ENCODE data around the gene TXNRD1.

The TXNRD1 gene

DNA sequence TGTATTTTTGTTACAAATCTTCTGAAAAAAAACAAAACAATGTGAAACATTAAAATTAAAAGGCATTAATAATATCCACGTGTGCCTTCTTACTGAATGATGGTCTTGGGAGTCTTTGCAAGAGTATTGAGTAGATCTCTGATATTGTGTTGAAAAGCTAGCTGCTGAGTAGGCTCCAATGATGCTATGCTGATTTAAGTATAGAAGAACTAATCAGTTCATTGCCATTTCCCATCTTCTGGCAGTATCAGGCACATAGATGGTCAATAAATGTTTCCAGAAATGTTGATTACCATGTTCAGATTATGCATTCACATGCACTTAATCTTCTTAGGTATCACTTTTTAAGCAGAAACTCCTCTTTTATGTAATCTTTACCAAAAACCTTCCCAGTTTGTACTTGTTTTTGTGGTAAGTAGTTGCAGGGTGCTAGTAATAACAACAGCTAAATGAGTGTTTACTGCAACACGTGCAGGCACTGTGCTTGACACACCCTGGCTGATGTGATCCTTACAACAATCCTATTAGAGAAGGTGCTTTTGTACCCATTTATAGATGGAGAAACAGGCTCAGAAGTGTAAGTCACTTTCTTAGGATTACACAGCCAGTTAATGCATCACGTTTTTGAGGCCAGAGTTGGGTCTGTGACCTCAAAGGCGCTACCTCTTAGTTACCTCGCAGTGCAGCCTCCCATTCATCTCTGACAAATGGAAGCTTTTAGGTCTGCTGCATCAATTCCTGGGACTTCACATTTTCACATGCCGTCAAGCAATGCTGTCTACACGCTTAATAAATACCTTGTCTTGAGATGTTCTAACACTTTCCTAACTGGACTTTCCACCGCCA, 134.9 kb downstream of the TXNRD1 start:
- DNase-seq (ENCODE audit: low read depth in 2 of 2): no peak

DNA sequence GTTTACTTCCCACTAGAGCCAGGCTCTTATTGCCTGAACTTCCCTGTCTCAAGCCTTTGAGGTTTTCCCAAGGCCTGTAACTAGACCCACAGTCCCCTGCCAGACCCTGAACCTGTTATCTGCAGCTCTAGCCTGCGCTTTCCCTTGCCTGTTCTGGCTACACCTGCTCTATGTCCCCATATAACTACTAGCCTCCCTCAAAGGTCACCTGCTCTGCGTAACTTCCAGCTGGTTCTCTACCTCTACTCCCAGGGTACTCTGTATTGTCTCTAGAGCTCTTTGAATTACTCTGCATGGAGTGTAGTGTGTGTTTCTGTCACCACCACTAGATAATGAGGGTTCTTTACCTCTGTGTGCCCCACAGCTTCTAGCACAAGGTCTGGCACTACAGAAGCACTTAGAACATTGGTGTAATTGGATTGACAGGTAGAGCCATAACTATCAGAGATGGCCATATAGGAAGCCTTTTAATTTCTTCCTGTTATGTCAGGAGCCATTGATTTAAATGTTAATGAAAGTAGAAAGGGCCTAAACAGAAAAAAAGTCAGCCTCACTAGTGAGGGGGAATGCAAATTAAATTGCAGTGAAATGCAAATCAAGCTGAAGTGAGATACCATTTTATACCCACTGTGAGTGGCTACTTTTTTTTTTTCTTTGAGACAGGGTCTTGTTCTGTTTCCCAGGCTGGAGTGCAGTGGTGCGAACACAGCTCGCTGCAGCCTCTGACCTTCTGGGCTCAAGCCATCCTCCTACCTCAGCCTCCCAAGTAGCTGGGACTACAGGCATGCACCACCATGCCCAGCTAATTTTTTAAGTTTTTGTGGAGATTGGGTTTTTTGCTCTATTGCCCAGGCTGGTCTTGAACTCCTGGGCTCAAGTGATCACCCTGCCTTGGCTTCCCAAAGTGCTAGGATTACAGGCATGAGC, 135.7 kb downstream of the TXNRD1 start:
- DNase-seq (ENCODE audit: low read depth in 2 of 2): no peak

DNA sequence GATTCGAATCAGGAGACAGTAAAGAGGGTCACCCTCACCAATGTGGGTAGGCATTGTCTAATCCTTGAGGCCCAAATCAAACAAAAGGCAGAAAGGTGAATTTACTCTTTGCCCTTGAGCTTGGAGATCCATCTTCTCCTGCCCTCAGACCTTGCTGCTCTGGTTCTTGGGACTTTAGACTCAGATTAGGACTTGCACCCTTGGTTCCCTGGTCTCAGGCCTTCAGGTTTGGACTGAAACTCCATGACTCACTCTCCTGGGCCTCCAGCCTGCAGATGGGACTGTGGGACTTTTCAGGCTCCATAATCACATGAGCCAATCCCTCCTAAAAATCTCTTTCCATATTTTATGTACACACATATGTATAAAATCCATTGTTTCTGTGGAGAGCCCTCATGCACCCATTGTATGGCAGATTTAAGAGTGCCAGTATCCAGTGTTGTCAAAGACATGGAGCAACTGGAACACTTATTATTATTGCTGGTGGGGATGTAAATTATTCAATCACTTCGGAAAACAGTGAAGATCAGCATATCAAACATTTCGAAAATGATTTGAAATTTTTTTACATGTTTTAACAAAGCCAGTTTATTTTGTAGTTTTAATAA, 136.6 kb downstream of the TXNRD1 start:
- DNase-seq (ENCODE audit: low read depth in 2 of 2): no peak

DNA sequence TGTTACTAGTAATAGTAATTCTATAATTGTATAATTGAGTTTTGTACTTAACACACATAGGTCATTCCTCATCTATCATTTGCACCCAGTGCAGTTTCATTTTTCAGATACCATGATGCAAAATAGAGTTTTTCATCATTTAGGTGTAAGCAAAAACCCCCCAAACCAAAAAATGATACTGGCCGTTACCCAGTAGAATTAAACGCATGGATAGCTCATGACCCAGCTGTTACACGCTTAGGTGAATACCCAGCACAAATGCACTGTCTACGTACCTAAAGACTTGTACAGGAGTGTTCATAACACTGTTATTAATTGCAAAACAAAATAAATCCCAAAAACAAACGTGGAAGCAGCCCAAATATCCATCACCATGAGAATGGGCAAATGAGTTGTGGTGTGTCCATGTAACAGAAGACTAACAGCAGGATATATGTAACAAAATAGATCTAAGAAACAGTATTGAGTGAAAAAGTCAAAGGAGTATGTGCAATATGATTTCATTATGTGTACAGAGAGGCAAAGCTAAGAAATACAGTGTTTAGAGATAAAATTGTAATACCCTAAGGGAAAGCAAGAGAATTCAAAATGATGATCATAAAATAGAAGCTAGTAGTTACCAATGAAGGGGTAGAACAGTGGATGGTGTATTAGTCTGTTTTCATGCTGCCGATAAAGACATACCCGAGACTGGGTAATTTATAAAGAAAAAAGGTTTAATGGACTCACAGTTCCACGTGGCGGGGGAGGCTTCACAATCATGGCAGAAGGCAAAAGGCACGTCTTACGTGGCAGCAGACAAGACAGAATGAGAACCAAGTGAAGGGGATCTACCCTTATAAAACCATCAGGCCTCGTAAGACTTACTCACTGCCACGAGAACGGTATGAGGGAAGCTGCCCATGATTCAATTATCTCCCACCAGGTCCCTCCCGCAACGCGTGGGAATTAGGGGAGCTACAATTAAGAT, 137.7 kb downstream of the TXNRD1 start:
- no peak for DNase-seq (ENCODE audit: low read depth in 2 of 2)

DNA sequence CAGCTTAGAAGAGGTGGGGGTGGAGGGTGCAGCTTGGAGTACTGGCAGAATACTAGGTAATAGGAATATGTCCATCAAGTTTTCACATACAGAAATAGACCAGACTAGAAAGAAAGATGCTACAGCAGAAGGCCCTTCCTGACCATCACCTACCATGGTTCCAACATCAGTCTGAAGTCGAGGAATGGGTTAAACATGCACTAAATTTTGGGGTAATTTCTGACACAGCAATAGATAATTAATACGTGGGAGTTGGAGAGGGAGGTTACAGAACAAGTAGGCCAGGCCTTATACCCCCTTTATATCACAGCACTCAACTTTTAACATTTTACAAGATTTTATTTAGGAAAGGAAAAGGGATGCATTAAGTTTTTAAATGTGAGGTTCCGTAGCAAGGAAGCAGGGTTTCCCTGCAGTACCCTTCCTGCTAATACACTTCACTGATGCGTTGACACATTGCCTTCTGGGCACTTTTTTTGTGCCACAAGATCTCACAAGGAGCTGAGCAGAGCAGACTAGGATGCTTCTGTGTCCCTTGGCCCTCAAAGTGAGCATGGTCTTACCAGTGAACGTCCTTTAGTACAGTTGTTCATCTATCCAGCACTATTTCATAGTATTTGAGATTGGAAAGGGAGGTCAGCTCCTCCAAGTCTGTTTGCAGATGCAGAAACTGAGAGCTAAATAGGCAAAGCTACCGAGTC, 138.7 kb downstream of the TXNRD1 start:
- DNase-seq (ENCODE audit: low read depth in 2 of 2): no peak

DNA sequence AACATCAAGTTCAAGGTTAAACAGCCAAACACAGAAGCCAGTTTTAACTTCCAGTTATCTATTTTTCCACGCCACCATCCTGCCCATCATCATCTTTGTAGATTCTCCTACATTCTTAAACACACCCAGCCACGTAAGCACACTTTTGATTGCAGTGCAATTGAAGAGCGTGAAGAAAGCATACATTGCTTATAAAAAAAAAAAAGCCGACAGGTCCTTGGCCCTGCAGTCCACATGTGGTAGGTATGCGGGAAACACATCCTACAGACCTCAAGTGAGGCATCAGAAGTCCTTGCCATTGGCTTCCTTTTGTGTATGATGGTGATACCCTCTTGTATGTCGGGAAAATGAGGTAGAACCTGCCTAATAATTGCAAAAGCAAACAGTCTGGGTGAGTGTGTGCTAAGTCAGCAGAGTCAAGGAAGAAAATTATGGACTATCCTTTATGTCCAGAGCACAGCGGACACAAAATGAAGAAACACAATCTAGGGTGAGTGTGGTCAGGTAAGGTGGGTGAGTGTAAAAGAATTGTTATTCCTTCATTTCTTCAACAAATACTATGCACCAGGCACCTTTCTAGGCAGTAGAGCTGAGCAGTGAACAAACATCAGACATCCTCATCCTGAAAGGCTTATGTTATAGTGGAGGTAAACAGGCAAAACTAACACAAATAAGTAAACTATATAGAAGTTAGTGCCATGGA, 139.4 kb downstream of the TXNRD1 start:
- no peak for DNase-seq (ENCODE audit: low read depth in 2 of 2)

DNA sequence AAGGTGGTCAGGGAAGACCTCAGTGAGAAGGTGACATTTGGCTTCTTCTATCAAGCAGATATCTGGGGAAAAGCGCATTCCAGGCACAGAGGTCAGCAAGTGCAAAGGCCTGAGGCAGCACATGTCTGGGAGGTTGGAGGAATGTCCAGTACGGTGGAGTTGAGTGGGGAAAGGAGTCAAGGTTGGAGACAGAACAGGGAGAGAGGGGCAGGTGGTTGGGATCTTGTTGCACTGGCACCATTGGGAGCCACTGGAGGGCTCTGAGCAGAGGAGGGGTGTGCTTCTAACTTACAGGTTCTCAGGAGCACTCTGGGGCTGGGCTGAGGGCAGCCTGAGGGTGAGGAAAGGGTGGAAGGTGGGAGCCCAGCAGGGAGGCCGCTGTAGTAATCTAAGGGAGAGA, 140.1 kb downstream of the TXNRD1 start:
- no peak for DNase-seq (ENCODE audit: low read depth in 2 of 2)

DNA sequence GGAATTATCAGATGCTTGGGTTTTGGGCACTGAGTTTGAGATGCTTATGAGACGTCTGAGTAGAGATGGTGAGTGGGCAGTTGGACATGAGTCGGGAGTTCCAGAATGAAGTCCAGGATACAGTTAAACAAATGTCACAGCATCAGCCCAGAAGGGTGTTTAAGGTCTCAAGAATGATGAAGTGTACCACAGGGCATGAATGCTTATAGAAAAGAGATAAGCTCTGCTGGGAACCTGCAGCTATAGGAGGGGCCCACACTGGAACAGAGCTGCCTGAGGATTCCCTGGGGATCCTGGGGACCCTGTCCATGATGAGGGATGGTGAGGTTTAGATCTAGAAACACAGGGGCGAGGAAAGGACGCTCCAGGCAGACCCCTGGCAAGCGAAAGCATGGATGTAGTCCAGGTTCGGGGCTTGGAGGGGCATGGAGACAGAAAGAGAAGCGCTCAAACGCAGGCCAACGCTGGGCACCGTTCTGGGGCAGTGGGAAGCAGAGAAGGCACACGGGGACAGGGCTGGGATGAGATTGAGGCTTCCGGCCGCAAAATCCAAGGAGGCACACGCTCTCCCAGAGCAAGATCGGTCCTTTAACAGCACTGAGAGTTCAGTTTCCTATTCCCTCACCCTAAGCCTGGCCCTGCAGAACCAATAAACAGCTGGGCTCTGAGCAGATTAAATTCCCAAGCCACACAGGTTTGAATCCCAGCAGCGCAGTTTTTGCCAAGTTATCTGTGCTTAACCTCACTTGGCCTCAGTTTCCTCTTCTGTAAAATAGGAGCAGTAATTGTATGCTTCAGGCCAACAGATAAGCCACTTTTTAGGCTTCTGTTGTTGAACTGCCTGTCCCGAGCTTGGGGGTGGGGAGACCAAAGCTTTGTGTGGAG, 140.9 kb downstream of the TXNRD1 start:
- DNase-seq (ENCODE audit: low read depth in 2 of 2): no peak

DNA sequence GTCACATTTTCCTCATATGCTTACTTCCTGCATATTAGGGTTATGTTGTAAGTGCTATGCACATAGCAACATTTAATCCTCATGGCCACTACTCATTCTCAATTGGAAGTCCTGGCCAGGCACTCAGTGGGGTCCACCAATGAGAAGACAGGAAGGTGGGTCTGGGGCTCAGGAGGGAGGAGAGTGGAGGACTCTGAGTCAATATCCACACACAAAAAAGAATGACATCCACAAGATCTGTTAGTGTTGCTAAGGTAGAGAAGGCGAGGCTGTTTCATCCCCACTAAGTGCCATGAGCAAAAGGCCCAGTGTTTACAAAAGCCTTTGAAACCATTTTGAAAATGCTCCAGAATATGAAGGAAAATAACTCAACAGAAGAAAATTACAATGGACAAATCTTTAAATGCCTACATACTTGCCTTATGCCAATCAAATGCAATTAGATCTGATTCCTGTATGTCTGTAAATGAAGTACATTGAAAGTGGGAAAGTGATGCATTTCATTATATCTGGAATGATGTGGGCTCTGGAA, 141.9 kb downstream of the TXNRD1 start:
- no peak for DNase-seq (ENCODE audit: low read depth in 2 of 2)

DNA sequence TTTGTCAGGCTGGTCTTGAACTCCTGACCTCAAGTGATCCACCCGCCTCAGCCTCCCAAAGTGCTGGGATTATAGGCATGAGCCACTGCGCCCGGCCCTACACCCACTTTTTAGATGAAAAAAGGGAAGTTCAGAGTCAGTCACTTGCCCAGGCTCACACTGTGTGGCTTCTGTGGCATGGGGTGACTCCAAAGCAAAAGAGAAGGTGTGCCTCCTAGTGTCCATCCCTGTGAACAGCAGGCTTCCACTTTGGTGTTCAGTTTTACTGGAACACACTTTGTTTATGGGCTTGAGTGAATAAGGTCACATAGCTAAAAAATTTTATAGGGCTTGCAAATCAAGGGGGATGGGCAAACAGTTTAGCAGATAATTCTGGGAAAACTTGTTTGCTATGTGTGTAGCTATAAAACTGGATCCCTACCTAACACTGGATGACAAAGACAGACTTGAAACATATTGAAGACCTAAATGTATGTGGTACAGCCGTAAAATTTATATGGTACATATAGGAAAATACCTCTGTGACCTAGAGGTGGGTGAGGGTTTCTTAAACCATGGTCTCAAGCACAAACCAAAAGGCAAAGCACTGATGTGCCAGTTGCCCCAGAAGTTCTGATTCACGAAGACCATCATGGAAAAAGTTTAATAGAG, 142.9 kb downstream of the TXNRD1 start:
- DNase-seq (ENCODE audit: low read depth in 2 of 2): peak; percentile 34 to 50

DNA sequence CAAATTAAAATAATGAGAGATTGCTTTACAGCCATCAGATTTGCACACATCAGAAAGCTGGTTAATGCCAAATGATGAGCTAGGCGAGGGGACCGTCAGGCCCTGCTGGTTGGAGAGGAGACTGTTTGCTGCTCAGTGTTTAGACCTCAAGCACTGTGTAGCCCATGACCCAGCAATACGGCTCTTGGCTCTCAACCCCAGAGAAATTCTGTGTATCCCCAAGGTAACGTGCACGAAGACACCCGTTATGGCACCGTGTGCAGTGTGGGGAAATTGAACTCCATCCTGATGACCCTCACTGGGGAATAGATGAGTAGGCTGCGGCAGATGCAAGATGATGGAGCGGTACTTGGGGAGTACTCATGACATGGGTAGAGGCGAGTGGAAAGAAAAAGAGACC, 143.6 kb downstream of the TXNRD1 start:
- DNase-seq (ENCODE audit: low read depth in 2 of 2): no peak

DNA sequence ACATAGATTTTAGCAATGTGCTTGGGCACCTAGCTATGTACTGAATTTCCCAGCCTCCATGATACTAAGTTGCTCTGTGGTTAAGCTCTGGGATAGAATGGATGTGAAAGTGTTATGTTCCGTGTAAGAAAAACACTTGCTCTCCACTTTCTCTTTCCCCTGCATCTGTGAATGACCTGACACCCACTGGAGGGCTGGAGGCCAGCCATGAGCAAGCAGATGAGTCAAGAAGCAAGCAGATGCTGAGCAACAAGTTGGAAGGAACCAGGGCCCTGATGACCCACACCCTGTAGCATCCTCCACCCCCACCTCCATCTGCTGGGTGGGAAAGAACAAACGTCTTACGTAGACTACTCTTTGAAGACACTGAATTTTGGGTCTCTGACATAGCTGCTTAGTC, 144.6 kb downstream of the TXNRD1 start:
- no peak for DNase-seq (ENCODE audit: low read depth in 2 of 2)

DNA sequence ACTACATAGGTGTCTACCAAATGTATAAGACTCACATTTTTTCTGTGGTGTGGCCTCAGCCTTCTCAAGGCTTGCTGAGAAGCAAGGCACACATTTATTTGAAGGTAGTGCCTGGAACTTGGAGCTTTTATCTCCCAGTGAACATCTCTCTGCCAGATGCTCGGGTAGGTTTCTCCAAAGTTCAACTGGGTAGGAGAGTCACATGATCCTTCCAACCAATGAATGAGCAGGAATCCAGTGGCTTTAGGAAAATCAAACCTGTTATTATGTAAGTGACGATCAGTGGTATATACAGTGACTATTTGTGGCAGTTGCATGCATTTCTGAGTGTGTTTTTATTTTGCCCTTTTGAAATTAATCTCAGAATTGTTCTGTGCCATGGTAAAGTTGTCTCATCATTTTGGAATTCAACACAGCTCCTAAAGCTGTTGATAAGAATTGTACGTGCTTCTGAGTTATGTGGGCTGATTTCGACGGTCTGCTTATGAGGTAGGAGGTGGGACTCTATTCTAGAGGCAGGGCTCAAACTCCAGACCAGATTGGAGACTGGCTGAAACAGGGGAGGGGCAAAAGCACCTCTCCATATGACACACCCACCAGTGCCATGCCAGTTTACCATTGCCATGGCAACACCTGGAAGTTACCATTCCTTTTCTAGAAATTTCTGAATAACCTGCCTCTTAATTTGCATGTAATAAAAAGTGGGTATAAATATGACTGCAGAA, 145.6 kb downstream of the TXNRD1 start:
- DNase-seq (ENCODE audit: low read depth in 2 of 2): no peak

DNA sequence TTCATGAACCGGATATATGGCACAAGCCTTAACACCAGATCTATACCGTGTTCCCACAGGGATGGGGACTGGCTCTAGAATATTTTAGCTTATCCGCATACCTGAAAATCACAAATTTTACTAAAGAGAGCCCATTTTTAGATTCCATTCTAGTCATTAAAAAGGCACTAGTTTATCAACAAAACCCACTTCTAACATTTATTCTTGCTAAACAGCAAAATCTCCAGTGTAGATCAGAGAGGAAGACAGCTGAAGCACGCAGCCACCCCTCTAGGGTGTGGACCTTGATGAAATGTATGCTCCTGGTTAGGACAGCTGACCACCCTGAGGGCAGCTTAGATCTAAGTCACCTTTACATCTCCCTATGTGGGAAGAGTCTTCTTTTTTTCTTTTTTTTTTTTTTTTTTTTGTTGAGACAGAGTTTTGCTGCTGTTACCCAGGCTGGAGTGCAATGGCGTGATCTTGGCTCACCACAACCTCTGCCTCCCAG, 150.4 kb downstream of the TXNRD1 start:
- DNase-seq (ENCODE audit: low read depth in 2 of 2): no peak

DNA sequence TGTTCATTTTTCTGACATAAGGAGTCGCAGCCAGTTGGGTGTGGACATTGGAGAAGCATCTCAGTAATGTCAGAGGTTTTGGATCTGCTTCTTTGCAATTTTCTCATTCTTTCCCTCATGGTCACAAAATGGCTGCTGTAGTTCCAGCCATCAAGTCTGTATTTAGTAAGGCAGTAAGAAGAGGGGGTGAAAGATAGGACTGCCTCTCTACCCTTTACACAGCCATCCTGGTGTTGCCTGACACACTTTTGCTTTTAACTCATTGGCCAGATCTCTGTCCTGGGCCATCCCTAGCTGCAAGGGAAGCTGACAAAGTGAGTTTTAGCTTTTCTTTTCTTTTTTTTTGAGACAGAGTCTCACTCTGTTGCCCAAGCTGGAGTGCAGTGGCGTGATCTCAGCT, 154.1 kb downstream of the TXNRD1 start:
- DNase-seq (ENCODE audit: low read depth in 2 of 2): no peak

DNA sequence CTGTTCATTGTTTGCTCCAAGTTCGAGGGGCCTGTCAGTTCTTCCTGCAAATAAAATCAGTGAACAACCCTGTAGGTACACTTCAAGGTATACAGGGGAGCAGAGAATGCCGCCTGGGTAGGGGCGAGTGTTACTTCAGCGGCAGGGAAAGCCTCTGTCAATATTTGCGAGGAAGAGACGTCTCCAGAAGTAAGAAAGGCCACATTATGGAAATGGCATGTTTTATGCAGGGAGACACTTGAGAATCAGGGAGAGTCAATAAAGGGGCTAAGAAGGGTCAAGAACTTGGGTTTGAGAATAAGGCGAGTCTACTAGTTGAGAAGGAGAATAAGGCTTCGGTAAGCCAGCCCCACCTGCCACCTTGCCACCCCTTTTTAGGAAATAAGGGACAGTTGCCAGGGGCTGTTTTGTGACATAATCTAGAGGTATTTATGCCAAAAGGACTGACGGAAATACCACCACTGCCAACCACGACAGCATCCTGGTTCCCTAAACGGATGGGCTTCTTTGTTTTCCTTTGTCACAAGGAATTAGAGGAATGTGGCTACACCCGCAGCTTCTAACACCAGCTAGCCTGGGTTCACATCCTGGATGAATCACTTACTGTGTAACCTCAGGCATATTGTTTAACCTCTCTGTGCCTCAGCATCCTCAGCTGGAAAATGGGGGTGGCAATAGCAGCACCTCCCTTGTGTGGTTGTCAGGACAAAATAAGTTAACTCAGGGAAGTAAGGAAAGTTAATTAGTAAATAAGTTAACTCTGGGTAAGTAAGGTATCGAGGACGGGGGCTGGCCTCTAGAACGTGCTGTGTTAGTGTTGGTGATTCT, 155.7 kb downstream of the TXNRD1 start:
- no peak for DNase-seq (ENCODE audit: low read depth in 2 of 2)
